ENCODE results near the gene ZBTB17. TPM values are rescaled to one million over a fixed set of nuclear protein-coding genes. Genes with fewer than 3 reads are reported as not detected.

The ZBTB17 gene
- total RNA-seq, 1 experiment from 2014 or later = 41.6 TPM

GRCh38 chr1:15993666-15994065 is 17.8 kb upstream of the ZBTB17 start:
- H3K9me3 ChIP-seq (ENCODE audit: control insufficient read depth, insufficient read depth, low read depth, low read length) = no peaks in the 10 kb centered on the region
- ChIA-PET POLR2A (no interaction called here), CTCF (no interaction called here)
- no peaks in the 10 kb centered on the region for H3K36me3 ChIP-seq (ENCODE audit: control insufficient read depth, insufficient read depth, low read length)
- BruUV-seq (replicated peaks) = no TSS peak
- no peak overlapping the region for H3K27ac ChIP-seq (ENCODE audit: low read length)
- no peaks in the 10 kb centered on the region for H3K4me1 ChIP-seq (ENCODE audit: control insufficient read depth, insufficient read depth, low read length)
- H3K4me3 ChIP-seq (ENCODE audit: low read depth in 2 of 2, low read length in 2 of 2) = no peak overlapping the region
- H3K27me3 ChIP-seq (ENCODE audit: control insufficient read depth, insufficient read depth, low read length) = no peaks in the 10 kb centered on the region
- in situ Hi-C loops (cut with HindIII; ENCODE audit: low pct_unique_long_range_greater_than_20kb, low sequenced_read_pairs) = no loop called here
- intact Hi-C loops (cut with micrococcal nuclease; ENCODE audit: unreplicated experiment) = loop anchor here (10.0 kb wide), 1 partner anchor 199 kb away; no protein-coding TSS in a partner anchor
- DNase-seq (ENCODE audit: low read depth, low spot score) (no peak), ATAC-seq (no peak)
- TF ChIP-seq SIN3A (IDR thresholded peaks at IDR 0.05; ENCODE audit: borderline replicate concordance, insufficient read depth, low read depth, low read length) (no peak), TCF7L2 (IDR thresholded peaks at IDR 0.05; ENCODE audit: low read depth, low read length) (no peak), POLR2AphosphoS5 (IDR thresholded peaks at IDR 0.05; ENCODE audit: low read depth, low read length) (no peak), CTCF (IDR thresholded peaks at IDR 0.05) (no peak), REST (IDR thresholded peaks at IDR 0.05; ENCODE audit: insufficient read depth in 1 of 2, low read depth in 2 of 2, low read length in 1 of 2) (no peak)

- ATAC-seq = no peak
- intact Hi-C loops (cut with micrococcal nuclease; ENCODE audit: unreplicated experiment) (loop anchor here (10.0 kb wide), 1 partner anchor 198 kb away; no protein-coding TSS in a partner anchor), in situ Hi-C loops (cut with HindIII; ENCODE audit: low pct_unique_long_range_greater_than_20kb, low sequenced_read_pairs) (no loop called here)
- Histone ChIP-seq H3K36me3 (ENCODE audit: control insufficient read depth, insufficient read depth, low read length) (no peaks in the 10 kb centered on the region), H3K27me3 (ENCODE audit: control insufficient read depth, insufficient read depth, low read length) (no peaks in the 10 kb centered on the region), H3K9me3 (ENCODE audit: control insufficient read depth, insufficient read depth, low read depth, low read length) (no peaks in the 10 kb centered on the region), H3K4me1 (ENCODE audit: control insufficient read depth, insufficient read depth, low read length) (no peaks in the 10 kb centered on the region), H3K27ac (ENCODE audit: low read length) (no peak overlapping the region), H3K4me3 (ENCODE audit: low read depth in 2 of 2, low read length in 2 of 2) (no peak overlapping the region)
- BruUV-seq (replicated peaks) = no TSS peak
- ChIA-PET POLR2A (no interaction called here), CTCF (no interaction called here)
- TF ChIP-seq CTCF (IDR thresholded peaks at IDR 0.05) (no peak), POLR2AphosphoS5 (IDR thresholded peaks at IDR 0.05; ENCODE audit: low read depth, low read length) (no peak)
- no peak for DNase-seq (ENCODE audit: low read depth, low spot score)
Observed at GRCh38 chr1:15992582-15993500, 16.9 kb upstream of the ZBTB17 start.

Measured in Panc1 (cell line).